D721Med (cell line): ENCODE data around the gene PRICKLE3.

Experiments
- DNase-seq: peaks from one replicate; pipeline ENCODE4 v3.0.0; 2011; ENCODE audit warnings: low spot score; ENCODE audit not compliant: insufficient read length
- FAIRE-seq: peaks from 2 replicates; lab custom pipeline; 2011; peaks lifted over from hg19 to GRCh38; lab: Jason Lieb, UNC
- TF ChIP-seq, protein P1 (sequence below): IDR thresholded peaks from 2 replicates; pipeline ENCODE4 v1.5.1; 2012; ENCODE audit warnings: mild to moderate bottlenecking, control low read depth; ENCODE audit not compliant: insufficient read depth; ENCODE audit errors: missing control alignments

The PRICKLE3 gene

DNA sequence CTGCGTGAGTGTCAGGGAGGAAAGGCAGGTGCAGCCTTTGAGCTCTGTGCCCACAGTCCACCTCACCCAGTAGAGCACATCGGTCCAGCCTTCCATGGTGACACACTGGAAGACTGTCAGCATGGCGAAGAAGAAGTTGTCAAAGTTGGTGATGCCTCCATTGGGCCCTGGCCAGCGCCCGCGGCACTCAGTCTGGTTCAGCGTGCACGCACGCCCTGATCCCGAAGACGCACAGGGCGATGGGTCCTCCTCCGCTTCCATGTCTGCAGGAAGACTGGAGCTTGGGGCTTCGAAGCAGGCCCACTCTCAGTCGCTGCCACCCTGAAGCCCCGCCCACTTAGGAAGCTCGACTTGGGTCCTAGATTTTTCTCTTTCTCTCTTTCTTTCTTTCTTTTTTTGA is 42.0 kb upstream of the PRICKLE3 start:
- no peak for DNase-seq
- TF ChIP-seq, protein P1, sequence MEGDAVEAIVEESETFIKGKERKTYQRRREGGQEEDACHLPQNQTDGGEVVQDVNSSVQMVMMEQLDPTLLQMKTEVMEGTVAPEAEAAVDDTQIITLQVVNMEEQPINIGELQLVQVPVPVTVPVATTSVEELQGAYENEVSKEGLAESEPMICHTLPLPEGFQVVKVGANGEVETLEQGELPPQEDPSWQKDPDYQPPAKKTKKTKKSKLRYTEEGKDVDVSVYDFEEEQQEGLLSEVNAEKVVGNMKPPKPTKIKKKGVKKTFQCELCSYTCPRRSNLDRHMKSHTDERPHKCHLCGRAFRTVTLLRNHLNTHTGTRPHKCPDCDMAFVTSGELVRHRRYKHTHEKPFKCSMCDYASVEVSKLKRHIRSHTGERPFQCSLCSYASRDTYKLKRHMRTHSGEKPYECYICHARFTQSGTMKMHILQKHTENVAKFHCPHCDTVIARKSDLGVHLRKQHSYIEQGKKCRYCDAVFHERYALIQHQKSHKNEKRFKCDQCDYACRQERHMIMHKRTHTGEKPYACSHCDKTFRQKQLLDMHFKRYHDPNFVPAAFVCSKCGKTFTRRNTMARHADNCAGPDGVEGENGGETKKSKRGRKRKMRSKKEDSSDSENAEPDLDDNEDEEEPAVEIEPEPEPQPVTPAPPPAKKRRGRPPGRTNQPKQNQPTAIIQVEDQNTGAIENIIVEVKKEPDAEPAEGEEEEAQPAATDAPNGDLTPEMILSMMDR, result no peak
- no peak for FAIRE-seq

DNA sequence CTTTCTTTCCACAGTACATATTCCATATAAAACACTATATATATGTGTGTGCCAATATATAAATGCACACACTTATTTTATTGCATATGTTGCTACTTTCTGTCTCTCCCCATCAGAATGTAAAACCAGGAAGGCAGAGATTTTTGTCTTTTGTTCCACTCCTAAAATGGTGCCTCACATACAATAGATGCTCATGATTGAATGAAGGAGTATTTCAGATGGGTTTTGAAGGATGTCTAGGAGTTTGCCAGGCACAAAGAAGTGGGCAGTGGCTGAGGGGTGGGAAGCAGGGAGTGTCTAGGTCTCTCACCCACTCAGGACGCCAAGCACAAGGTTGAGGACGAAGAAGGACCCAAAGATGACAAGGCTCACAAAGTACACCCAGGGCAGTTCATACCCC is 41.6 kb upstream of the PRICKLE3 start:
- no peak for FAIRE-seq
- TF ChIP-seq, protein P1, result no peak
- DNase-seq, result no peak

DNA sequence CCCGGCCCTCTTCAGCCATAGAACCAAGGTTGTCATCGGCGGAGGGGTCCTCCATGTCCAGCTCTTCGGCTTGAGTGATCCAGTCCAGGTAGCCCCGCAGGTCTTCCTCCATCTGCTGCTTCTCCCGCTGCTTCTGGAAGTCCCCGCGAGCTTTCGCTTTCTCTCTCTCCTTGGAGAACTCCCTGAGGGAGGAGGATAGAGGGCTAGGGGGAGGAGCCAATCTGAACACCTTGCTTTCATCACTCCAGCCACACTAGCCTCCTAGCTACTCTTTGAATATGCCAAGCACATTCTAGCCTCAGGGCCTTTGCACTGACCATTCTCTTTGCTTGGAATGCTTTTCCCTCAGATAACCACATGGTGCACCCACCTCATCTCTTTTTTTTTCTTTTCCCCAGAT is 40.8 kb upstream of the PRICKLE3 start:
- FAIRE-seq, result no peak
- TF ChIP-seq, protein P1, result no peak
- no peak for DNase-seq

DNA sequence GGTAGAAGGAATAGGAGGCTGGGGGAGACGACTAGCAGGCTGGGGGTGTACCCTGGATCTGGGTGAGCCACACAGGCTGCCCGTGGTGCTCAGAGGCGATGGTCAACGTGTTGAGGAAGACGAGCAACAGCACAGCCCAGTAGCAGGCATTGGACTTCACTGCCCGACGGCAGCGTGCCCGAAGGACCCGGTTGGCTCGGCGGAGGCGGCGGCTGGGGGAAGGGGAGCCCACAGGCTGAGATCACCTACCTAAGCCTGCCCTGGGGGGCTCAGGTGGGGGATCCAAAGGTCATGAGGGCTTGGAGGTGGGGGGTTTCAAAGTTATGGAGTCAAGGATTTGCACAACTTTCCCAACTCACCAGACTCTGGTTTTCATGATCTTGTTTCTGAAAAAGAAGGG is 39.7 kb upstream of the PRICKLE3 start:
- no peak for DNase-seq
- TF ChIP-seq, protein P1, result no peak
- no peak for FAIRE-seq

DNA sequence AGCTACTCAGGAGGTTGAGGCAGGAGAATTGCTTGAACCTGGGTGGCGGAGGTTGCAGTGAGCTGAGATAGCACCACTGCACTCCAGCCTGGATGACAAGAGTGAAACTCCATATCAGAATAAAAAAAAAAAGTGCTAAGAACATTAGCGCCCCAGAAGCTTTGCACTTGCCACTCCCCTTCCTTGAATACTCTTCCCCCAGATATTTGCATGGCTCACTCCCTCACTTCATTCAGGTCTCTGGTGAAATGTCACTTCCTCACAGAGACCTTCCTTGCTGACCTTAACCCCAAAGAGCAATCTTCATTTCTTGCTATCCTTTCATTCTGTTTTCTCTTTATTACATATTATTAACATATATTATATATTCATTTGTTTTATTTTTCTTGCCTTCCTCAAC is 35.7 kb upstream of the PRICKLE3 start:
- DNase-seq (no peak), FAIRE-seq (no peak)
- TF ChIP-seq, protein P1, result no peak

DNA sequence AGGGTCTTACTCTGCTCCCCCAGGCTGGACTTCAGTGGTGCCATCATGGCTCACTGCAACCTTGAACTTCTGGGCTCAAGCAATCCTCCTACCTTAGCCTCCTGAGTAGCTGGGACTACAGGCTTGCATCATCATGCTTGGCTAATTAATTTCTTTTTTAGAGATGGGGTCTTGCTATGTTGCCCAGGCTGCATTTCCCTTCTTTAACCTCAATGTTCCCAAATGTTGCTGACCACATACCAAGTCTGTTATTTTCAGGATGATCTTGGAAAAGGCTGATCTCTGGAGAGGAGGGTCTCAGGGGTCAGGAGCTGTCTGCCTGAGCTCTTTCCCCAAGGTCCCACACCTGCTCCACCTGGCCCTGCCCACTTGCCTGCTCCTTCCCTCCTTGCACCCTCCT is 33.9 kb upstream of the PRICKLE3 start:
- FAIRE-seq (no peak), DNase-seq (no peak)
- TF ChIP-seq, protein P1, result no peak

DNA sequence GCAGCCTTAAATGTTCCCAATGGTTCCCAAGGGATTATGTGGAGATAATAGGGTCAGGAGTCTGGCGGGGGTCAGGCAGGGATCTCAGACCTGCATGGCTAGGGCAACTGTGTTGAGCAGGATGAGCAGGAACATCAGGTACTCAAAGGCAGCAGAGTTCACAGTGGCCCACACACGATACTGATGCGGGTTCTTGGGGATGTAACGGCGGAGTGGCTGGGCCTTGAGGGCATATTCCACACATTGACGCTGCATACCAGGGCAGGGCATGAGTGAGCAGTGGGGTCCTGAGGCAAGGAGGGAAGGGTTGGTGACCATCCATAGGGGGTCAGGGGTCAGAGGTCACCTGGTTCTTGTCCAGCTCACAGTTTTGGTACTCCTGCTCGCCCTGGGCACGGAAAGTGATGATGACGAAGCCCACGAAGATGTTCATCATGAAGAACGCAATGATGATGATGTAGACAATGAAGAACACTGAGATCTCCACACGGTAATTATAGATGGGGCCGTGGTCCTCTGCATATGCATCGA is 28.9 kb upstream of the PRICKLE3 start:
- TF ChIP-seq, protein P1, result no peak
- FAIRE-seq, result no peak
- no peak for DNase-seq
